Measurements from ENCODE around the gene EPN2.

Gene EPN2

GRCh38 chr17:19384723-19385391 lies 147.7 kb downstream of the EPN2 start:
- DNase-seq = peak; percentile 95

DNA sequence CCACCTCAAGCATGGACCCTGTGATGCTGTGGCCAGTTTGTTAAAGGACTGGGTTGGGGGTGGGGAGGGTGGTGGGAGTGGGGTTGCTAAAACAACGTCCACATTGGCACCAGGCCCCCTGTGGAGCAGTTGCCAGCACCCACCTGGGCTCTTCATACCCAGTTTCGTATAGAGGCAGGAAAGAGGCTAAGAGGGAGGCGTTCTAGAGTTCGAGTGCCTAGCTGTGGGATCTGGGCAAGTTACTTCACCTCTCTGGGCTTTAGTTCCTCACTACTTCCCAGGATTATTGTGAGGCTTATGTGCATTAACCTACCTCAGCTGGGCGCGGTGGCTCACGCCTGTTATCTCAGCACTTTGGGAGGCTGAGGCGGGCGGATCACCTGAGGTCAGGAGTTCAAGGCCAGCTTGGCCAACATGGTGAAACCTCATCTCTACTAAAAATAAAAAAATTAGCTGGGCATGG lies 148.4 kb downstream of the EPN2 start:
- DNase-seq = no peak

Data from left hindlimb (tissue), 1 donor.